ENCODE data around the gene FHIT. TPM values are rescaled to one million over a fixed set of nuclear protein-coding genes. Genes with fewer than 3 reads are reported as not detected.

FHIT gene
- total RNA-seq, 1 donor from 2014 or later, result 11.7 TPM

GRCh38 chr3:61227799-61228198 lies 23.5 kb downstream of the FHIT start:
- DNase-seq (ENCODE audit: extremely low spot score, unreplicated experiment), result no peak
- Mint-ChIP-seq H3K9me3 (no peaks in the 10 kb centered on the region), H3K27me3 (no peaks in the 10 kb centered on the region), H3K4me1 (ENCODE audit: unreplicated experiment) (peaks cover 14% of the 10 kb centered on the region), H3K4me3 (no peak overlapping the region), H3K36me3 (peaks cover 3% of the 10 kb centered on the region), H3K27ac (no peak overlapping the region)
- no peak for TF ChIP-seq CTCF (conservative IDR thresholded peaks at IDR 0.05)

GRCh38 chr3:61226166-61226686 lies 25.0 kb downstream of the FHIT start:
- no peak for DNase-seq (ENCODE audit: extremely low spot score, unreplicated experiment)
- Mint-ChIP-seq H3K27me3 (no peaks in the 10 kb centered on the region), H3K27ac (no peak overlapping the region), H3K36me3 (no peaks in the 10 kb centered on the region), H3K4me1 (ENCODE audit: unreplicated experiment) (peaks cover 14% of the 10 kb centered on the region), H3K9me3 (no peaks in the 10 kb centered on the region), H3K4me3 (peak overlapping the region; percentile 14)
- TF ChIP-seq CTCF (conservative IDR thresholded peaks at IDR 0.05), result no peak

GRCh38 chr3:61224823-61225222 lies 26.4 kb downstream of the FHIT start:
- Mint-ChIP-seq H3K27me3 (no peaks in the 10 kb centered on the region), H3K36me3 (no peaks in the 10 kb centered on the region), H3K4me3 (no peak overlapping the region), H3K27ac (no peak overlapping the region), H3K9me3 (no peaks in the 10 kb centered on the region), H3K4me1 (ENCODE audit: unreplicated experiment) (peaks cover 14% of the 10 kb centered on the region)
- DNase-seq (ENCODE audit: extremely low spot score, unreplicated experiment), result no peak
- TF ChIP-seq CTCF (conservative IDR thresholded peaks at IDR 0.05), result no peak

- no peaks in the 10 kb centered on the region for H3K36me3 Mint-ChIP-seq
- peaks cover 14% of the 10 kb centered on the region for H3K4me1 Mint-ChIP-seq (ENCODE audit: unreplicated experiment)
- H3K27me3 Mint-ChIP-seq, result no peaks in the 10 kb centered on the region
- H3K9me3 Mint-ChIP-seq, result no peaks in the 10 kb centered on the region
- no peak for TF ChIP-seq CTCF (conservative IDR thresholded peaks at IDR 0.05)
- no peak overlapping the region for H3K4me3 Mint-ChIP-seq
- no peak overlapping the region for H3K27ac Mint-ChIP-seq
- no peak for DNase-seq (ENCODE audit: extremely low spot score, unreplicated experiment)
Measured at GRCh38 chr3:61223451-61223850, 27.8 kb downstream of the FHIT start.

GRCh38 chr3:61222467-61222866 lies 28.8 kb downstream of the FHIT start:
- no peaks in the 10 kb centered on the region for H3K27me3 Mint-ChIP-seq
- no peaks in the 10 kb centered on the region for H3K36me3 Mint-ChIP-seq
- H3K4me1 Mint-ChIP-seq (ENCODE audit: unreplicated experiment), result peaks cover 14% of the 10 kb centered on the region
- no peak for DNase-seq (ENCODE audit: extremely low spot score, unreplicated experiment)
- no peaks in the 10 kb centered on the region for H3K9me3 Mint-ChIP-seq
- H3K27ac Mint-ChIP-seq, result no peak overlapping the region
- H3K4me3 Mint-ChIP-seq, result no peak overlapping the region
- TF ChIP-seq CTCF (conservative IDR thresholded peaks at IDR 0.05), result no peak
